Left forelimb (tissue), 1 donor: ENCODE measurements around the gene GGA3.
"Not testable (repeated sequence)": the region's sequence is repeated elsewhere in the genome, so short reads cannot be mapped to it uniquely, and the experiment has no call there.

Experiments used
- DNase-seq: peaks from one replicate; pipeline ENCODE4 v3.0.0-alpha.2; 2018; ENCODE audit warnings: low spot score

The GGA3 gene

DNA sequence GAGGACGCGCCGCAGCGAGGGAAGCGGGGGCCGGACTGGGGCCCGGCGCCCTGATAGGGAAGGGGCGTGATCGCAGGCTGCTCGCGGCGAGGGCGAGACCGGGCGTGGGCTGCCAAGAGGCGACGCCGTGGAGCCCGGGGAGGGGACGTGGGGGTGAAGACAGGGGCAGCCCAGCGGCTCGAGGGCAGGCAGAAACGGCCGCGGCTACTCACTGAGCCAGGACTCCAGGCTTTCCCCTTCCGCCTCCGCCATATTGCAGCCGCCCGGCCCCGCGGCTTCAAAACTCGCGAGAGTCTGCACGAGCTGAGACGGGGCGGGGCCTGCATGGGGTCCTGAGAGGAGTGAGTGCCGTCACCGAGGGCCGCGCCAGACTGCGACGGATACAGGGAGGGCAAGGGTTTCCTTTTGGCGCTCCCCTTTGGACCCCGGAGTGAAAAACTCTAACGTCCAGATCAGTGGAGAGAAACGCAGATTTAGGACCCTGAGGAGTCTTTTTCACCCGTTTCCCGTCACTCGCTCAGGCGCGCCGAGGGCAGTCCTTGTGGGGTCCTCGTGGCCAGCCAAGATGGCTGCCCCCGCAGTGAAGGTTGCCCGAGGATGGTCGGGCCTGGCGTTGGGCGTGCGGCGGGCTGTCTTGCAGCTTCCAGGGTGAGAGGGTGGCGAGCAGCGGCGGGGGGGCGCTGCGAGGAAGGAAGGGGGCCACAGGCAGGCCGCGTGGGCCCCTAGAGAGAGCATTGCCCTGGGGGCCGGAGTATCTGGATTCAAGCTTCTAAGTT lies at the start of gene GGA3, which contains the start of gene MRPS7:
Gene GGA3, minus strand, starts transcription at position 271 of the 776 bp plus-strand sequence. Its CDS starts 19 bp downstream, at position 252.
Gene MRPS7, plus strand, starts transcription at position 544 of the 776 bp plus-strand sequence. Its CDS starts 22 bp downstream, at position 566.
- peak; percentile 97 for DNase-seq

DNA sequence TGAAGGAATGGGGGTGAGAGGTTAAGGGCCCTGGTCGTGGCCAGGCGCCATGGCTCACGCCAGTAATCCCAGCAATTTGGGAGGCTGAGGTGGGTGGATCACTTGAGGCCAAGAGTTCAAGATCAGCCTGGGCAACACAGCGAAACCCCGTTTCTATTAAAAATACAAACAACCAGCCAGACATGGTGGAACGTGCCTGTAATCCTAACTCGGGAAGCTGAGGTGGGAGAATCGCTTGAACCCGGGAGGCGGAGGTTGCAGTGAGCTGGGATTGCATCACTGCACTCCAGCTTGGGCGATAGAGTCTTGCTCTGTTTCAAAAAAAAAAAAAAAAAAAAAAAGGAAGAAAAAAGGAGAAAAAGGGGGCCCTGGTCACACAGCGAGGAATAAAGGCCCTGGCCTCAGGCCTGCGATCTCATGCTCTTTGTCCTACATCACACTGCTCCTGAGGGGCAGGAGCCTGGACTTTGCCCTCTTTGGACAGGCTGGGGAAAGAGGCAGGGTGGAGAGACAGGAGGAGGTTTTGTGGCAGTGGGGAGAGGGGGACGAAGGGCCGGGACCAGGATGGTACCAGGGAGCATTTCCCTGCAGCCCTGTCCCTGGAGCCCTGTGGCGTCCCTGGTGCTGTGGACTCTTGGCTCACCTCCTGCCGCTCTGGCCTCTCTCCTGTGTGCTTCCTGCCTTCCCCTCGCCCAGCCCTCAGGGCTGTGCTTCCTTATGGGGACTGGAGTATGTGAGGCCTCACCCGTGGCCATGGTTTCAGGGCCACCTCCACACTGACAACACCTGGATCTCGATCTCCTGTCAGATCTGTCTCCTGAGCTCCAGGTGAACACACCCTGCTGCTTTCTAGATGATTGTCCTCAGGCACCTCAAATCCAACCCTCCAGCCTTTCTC lies 47.6 kb upstream of the GGA3 start:
- DNase-seq, result no peak

DNA sequence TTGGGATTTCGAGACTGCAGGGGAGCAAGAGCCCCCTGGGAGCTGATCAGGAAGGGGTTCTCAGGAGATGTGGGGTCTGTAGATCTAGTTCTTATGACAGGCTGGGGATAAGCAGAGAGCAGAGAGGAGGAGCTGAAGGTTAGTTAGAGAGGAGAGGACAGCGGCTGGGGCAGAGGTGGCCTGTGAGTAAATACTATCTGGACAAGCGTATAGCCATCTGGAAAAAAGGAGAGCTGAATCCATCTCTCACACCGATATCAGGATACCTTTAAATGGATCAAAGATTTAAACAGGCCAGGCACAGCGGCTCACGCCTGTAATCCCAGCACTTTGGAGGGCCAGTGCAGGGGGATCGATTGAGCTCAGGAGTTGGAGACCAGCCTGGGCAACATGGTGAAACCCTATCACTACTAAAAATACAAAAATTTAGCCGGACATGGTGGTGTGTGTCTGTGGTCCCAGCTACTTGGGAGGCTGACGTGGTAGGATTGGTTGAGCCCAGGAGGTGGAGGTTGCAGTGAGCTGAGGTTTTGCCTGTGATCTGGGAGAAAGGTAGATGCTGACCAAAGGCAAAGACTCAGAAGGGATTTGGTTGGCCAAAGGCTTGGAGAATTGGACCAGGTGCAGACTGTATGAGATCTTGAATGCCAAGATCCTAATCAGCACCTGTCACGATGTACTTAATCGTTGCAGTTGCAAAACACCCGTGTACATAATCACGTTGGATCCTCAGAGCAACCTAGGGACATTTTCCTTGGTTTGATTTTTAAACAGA lies 46.7 kb upstream of the GGA3 start:
- no peak for DNase-seq

DNA sequence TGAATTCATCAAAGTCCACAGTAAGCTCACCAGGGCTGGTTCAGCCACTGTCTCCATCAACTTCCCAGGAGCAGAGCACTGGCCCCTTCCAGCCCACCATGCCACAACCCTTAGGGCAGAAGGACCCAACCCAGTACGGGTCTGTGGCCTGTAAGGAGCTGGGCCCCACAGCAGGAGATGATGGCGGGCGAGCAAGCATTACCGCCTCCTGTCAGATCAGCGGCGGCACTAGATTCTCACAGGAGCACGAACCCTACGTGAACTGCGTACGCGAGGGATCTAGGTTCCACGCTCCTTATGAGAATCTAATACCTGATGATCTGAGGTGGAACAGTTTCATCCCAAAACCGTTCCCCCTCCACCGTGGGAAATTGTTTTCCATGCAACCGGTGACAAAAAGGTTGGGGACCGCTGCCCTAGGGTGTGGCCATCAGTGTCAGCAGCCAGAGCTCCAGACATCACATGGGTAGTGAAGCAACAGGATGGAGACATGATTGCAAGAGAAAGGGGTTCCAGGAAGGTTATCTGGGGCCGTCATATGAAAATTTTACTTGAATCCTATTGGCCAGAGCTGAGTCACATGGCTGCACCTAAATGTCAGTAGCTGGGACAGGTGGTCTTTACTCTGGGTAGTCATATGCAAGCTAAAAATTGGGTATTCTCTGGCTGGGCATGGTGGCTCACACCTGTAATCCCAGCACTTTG lies 40.2 kb upstream of the GGA3 start:
- DNase-seq, result no peak

GRCh38 chr17:75301049-75301448 lies 39.6 kb upstream of the GGA3 start:
- no peak for DNase-seq

- DNase-seq, result no peak
Measured at GRCh38 chr17:75300280-75300679, 38.9 kb upstream of the GGA3 start.

DNA sequence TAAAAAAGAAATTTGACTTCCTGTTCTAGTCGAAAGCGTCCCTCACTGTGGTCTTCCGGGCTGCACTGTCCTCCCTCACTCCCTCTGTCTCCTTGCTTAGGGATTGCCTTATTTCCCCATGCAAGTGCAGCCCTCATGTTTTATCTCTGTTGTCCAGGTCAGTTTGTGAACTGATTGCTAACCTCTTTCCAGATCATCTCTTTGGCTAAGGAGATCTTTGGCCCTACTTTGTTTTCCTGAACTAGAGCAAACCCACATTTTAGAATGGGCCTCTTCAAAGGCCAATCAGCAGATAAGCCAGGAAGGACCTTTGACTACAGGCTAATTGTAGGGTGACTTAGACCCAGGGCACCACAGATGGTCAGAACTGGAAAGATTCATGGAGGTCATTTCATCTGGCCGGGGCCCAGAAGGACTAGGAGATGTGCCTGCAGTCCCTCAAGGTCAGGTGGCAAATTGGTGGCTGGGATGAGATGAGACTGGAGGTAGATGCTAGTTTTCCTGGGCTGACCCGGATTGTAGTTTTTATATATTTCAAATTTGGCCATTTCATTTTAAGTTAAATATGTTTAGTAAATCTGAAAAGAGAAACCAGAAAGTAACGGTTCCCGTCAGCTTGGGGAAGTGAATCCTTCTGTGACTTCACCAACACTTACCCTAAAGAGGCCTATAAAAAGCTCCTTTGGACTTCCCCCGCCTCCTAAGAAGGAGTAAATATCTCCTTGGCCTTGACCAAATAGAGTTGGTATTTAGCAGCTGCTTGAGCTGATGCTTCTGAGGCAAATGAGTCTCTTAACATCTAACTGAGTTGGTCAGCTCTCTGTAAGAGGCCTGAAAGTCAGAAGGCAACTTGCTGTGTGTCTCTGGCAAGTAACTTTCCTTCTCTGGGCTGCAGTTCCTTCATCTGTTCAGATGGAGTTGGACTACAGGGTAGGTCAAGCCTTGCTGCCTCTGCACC lies 34.1 kb upstream of the GGA3 start:
- no peak for DNase-seq

- not testable (repeated sequence) for DNase-seq
Measured at GRCh38 chr17:75292810-75293448, 31.5 kb upstream of the GGA3 start.

DNA sequence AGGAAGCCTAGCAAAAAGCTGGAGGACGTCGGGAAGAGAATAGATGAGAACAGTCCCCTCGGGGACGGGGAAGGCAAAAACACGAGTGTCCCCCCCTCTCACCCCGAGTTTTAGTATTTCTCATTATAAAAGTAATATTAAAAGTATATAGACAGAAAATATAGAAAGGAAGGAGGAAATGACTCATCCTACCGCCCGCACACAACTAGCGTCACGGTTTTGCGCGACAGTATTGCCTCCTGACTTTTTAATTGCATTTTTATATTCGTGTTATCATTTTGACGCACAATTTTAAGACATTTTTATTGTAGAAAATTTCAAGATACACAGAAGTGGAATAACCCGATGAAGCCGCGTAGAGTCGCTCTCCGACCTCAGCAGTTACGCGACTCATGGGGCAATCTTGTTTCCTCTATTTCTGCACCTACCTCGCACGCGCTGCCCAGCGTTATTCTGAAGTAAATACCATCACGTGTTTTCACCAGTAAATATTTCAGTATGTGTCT lies 28.5 kb upstream of the GGA3 start:
- no peak for DNase-seq

GRCh38 chr17:75289115-75289831 lies 27.9 kb upstream of the GGA3 start, which contains the start of gene SLC25A19:
Gene SLC25A19 (minus strand): TSS chr17:75289433. CDS start chr17:75286764, 2,669 bp downstream.
- peak; percentile 96 for DNase-seq

DNA sequence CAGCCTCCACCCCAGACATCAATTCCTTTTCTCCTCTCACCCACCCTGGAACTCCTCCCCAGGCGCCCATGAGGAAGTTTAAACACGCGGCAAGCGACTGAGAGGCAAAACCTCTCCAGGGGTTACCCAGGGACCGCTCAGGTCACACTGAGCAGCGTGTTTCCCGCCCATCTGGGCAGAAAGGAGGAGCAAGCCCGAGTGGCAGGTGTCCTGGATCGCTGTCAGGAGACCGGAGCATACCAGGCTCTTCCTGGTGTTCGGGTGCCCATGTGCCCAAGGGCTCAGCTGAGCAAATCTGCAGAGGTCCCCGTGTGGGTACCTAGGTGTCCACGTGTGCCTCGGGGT lies 27.3 kb upstream of the GGA3 start:
- no peak for DNase-seq

DNA sequence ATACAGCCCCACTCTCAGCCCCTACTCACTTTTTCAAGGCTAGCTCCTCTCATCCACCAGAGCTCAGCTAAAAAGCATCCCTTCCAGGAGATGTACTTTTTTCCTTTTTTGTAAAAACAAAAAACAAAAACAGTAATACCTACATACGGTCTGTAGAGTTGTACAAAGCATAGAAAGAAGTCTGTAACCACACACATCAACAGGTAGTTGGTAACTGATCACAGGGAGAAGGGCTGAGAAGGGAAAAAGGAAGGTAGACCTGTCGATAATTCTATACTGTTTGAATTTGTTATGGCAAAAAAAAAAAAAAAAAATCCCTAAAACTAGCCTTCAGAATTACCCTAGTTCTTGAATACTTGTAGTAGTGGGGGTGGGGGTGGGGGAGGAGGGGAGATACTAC lies 27.0 kb upstream of the GGA3 start:
- DNase-seq, result no peak

DNA sequence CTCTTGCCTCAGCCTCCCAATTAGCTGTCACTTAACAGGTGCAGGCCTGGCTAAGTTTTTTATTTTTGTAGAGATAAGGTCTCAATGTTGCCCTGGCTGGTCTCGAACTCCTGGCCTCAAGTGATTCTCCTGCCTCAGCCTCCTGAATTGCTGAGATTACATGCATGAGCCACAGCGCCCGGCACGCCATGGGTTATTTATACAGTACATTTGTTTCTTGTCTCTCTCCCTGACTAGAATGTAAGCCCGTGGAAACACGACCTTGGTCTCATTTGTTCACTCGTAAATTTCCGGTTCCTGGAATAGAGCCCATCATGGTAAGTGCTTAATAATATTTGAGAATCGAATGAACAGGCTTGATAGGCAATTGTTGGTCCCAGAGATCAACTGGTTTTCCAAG lies 25.8 kb upstream of the GGA3 start:
- DNase-seq, result no peak

DNA sequence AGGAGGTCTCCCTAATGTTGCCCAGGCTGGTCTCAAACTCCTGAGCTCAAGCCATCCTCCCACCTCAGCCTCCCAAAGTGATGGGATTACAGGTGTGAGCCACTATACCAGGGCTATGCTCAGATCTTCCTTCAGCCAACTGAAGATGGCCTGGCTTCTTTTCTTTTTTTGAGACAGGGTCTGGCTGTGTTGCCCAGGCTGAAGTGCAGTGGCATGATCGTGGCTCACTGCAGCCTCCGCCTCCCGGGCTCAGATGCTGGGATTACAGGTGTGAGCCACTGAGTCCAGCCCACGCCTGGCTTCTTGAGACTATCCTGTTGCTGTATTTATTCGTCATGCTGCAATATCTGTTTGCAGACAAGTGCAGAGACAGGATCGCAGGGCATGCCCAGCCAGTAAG lies 23.7 kb upstream of the GGA3 start:
- DNase-seq, result no peak

GRCh38 chr17:75280189-75280588 lies 18.8 kb upstream of the GGA3 start:
- DNase-seq, result not testable (repeated sequence)

- no peak for DNase-seq
Measured at GRCh38 chr17:75277664-75278071, 16.3 kb upstream of the GGA3 start.

DNA sequence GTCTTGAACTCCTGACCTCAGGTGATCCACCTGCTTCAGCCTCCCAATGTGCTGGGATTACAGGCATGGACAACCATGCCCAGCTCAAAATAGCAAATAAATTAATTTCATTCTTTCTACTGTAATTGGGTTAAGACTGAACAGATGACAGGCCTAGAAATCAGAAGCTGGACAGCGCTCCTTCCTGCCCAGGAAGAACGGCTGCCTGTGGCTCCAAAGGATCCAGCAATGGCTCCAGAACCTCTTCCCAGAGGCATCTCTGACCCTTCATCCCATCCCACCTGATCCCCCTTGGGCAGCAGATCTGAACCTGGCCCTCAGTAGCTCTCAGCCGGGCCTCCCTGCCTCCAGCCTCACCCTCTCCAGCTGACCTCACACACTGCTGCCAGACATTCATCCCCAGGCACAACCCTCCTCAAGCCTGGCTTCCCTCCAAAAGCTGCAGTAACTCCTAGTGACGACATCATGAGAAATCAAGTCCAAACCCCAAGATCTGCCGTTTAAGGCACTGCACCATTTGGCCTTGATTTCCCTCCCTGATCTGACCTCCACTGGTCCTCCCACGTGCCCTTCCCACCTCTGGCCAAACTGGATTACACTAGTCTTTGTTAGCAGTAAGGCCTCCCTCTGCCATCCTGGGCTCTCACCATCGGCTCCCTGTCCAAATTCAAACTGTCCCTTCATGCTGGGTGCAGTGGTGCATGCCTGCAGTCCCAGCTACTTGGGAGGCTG lies 12.7 kb upstream of the GGA3 start:
- DNase-seq, result no peak

DNA sequence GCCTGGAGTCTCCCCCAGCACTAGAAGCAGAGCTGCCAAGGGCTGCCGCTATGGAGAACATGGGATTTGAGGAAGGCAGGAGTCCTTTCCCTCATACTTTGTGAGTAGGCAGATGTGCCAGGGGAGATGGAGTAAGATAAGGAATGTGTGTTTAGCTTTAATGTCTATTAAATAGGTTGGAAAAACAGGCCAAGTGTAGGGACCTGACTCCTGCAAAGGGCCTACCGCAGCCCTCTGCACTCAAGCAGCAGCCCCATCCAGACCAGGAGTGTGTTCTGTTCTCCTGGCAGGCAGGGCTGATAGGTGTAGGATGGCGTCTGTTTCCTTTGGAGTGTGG lies 11.4 kb upstream of the GGA3 start:
- DNase-seq, result no peak
